ENCODE data around the gene CNTNAP2. TPM values are rescaled to one million over a fixed set of nuclear protein-coding genes. Genes with fewer than 3 reads are reported as not detected.

Gene CNTNAP2
- total and polyA plus RNA-seq, 2 of the 4 experiments (the other 2 are of a cell fraction): not detected

DNA sequence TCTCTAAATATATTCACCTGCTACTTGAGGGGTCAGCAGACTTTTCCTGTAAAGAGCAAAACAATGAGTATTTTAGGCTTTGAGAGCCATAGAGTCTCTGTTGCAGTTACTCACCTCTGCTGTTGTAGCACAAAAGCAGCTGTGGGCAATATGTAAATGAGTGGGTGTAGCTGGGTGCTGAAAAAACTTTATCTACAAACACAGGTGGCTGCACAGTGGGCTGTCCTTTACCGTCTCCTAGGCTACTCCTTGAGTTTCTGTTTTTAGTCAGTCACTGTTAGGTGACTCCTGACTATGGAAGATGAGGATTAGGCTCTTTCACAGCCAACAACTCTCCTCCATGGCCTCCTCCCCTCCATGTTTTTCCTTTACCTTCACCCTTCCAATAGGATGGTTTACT, 2187.9 kb downstream of the CNTNAP2 start:
- no peak overlapping the region for H3K18ac ChIP-seq (ENCODE audit: low read depth, low read length)
- no peak overlapping the region for H3K4me3 ChIP-seq (ENCODE audit: insufficient read depth, low read depth, low read length)
- ATAC-seq (ENCODE audit: low read depth): no peak
- H4K8ac ChIP-seq (ENCODE audit: low read depth in 2 of 2, low read length in 2 of 2): no peak overlapping the region
- H3K56ac ChIP-seq (ENCODE audit: extremely low read depth, insufficient read depth, low read length): no peak overlapping the region
- no peak overlapping the region for H3K23ac ChIP-seq (ENCODE audit: low read depth, low read length)
- no peaks in the 10 kb centered on the region for H3K9me1 ChIP-seq (ENCODE audit: insufficient read depth, low read length)
- intact Hi-C loops (cut with micrococcal nuclease): no loop called here
- no TSS peak for BruUV-seq (replicated peaks)
- no peak overlapping the region for H3K9ac ChIP-seq (ENCODE audit: low read depth, low read length)
- peaks cover 19% of the 10 kb centered on the region for H3K9me3 ChIP-seq (ENCODE audit: control insufficient read depth, insufficient read depth, low read length)
- ChIA-PET POLR2A (ENCODE audit: unreplicated experiment) (no interaction called here), CTCF (no interaction called here)
- no peak overlapping the region for H3K14ac ChIP-seq (replicated peaks; ENCODE audit: low read depth, low read length)
- H2AK9ac ChIP-seq (replicated peaks; ENCODE audit: low read depth, low read length, poor library complexity): no peak overlapping the region
- H2BK120ac ChIP-seq (ENCODE audit: low read depth, low read length): no peak overlapping the region
- no peak overlapping the region for H3K4ac ChIP-seq (ENCODE audit: low read depth, low read length)
- H2BK20ac ChIP-seq (ENCODE audit: low read depth, low read length): no peak overlapping the region
- H4K20me1 ChIP-seq (ENCODE audit: insufficient read depth, low read length): no peaks in the 10 kb centered on the region
- H2AFZ ChIP-seq (replicated peaks; ENCODE audit: low read length, poor library complexity): no peak overlapping the region
- H4K91ac ChIP-seq (ENCODE audit: insufficient read depth, low read depth, low read length): no peak overlapping the region
- no peak for DNase-seq
- H2BK15ac ChIP-seq (ENCODE audit: low read depth, low read length): no peak overlapping the region
- dilution Hi-C loops (cut with HindIII; ENCODE audit: low sequenced_read_pairs, unreplicated experiment): no loop called here
- no peak overlapping the region for H2BK5ac ChIP-seq (ENCODE audit: low read depth, low read length, poor library complexity, severe bottlenecking)
- H3K4me2 ChIP-seq (ENCODE audit: low read depth, low read length): no peak overlapping the region
- no peaks in the 10 kb centered on the region for H3K27me3 ChIP-seq (ENCODE audit: control insufficient read depth, insufficient read depth, low read length)
- H3K36me3 ChIP-seq (ENCODE audit: control insufficient read depth, insufficient read depth, low read length): no peaks in the 10 kb centered on the region
- no peaks in the 10 kb centered on the region for H3K4me1 ChIP-seq (ENCODE audit: control insufficient read depth, insufficient read depth, low read length)
- in situ Hi-C loops (cut with MboI; ENCODE audit: low sequenced_read_pairs): no loop called here
- H4K5ac ChIP-seq (ENCODE audit: low read depth, low read length): no peak overlapping the region
- no peak overlapping the region for H2AK5ac ChIP-seq (ENCODE audit: low read depth, low read length)
- no peak overlapping the region for H3K27ac ChIP-seq (ENCODE audit: insufficient read depth, low read length)
- no CpG with 5 or more reads among the region's 1 CpG for WGBS, 2 experiments (ENCODE audit: extremely low coverage in 2 of 2, insufficient read length in 1 of 2)
- TF ChIP-seq MAFK (IDR thresholded peaks at IDR 0.05; ENCODE audit: low read depth, low read length) (no peak), MXI1 (IDR thresholded peaks at IDR 0.05; ENCODE audit: borderline replicate concordance, low read depth, low read length) (no peak), POLR2A (IDR thresholded peaks at IDR 0.05; ENCODE audit: low read depth, low read length) (no peak), BHLHE40 (IDR thresholded peaks at IDR 0.05; ENCODE audit: low read depth, low read length) (no peak), ELK1 (IDR thresholded peaks at IDR 0.05; ENCODE audit: borderline replicate concordance, low read depth, low read length) (no peak), CEBPB (IDR thresholded peaks at IDR 0.05; ENCODE audit: low read depth, low read length) (no peak), SMC3 (IDR thresholded peaks at IDR 0.05; ENCODE audit: low read depth, low read length) (no peak), NFE2L2 (IDR thresholded peaks at IDR 0.05; ENCODE audit: low read depth, low read length) (no peak), RCOR1 (IDR thresholded peaks at IDR 0.05; ENCODE audit: insufficient replicate concordance, low read length) (no peak), FOS (IDR thresholded peaks at IDR 0.05; ENCODE audit: low read depth, low read length) (no peak), RFX5 (IDR thresholded peaks at IDR 0.05; ENCODE audit: low read depth, low read length) (no peak), RAD21 (IDR thresholded peaks at IDR 0.05; ENCODE audit: low read length) (no peak), CHD1 (IDR thresholded peaks at IDR 0.05; ENCODE audit: low read depth, low read length) (no peak), MAZ (IDR thresholded peaks at IDR 0.05; ENCODE audit: borderline replicate concordance, low read depth, low read length) (no peak)
- TF ChIP-seq, protein P1, sequence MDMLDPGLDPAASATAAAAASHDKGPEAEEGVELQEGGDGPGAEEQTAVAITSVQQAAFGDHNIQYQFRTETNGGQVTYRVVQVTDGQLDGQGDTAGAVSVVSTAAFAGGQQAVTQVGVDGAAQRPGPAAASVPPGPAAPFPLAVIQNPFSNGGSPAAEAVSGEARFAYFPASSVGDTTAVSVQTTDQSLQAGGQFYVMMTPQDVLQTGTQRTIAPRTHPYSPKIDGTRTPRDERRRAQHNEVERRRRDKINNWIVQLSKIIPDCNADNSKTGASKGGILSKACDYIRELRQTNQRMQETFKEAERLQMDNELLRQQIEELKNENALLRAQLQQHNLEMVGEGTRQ (IDR thresholded peaks at IDR 0.05; ENCODE audit: low read depth, low read length): no peak
- TF ChIP-seq, protein P2, sequence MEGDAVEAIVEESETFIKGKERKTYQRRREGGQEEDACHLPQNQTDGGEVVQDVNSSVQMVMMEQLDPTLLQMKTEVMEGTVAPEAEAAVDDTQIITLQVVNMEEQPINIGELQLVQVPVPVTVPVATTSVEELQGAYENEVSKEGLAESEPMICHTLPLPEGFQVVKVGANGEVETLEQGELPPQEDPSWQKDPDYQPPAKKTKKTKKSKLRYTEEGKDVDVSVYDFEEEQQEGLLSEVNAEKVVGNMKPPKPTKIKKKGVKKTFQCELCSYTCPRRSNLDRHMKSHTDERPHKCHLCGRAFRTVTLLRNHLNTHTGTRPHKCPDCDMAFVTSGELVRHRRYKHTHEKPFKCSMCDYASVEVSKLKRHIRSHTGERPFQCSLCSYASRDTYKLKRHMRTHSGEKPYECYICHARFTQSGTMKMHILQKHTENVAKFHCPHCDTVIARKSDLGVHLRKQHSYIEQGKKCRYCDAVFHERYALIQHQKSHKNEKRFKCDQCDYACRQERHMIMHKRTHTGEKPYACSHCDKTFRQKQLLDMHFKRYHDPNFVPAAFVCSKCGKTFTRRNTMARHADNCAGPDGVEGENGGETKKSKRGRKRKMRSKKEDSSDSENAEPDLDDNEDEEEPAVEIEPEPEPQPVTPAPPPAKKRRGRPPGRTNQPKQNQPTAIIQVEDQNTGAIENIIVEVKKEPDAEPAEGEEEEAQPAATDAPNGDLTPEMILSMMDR (conservative IDR thresholded peaks at IDR 0.05; ENCODE audit: low read depth, low read length): no peak
- H3K79me1 ChIP-seq (ENCODE audit: low read depth in 1 of 2, low read length in 2 of 2): no peaks in the 10 kb centered on the region
